Effector memory CD4-positive, alpha-beta T cell (primary cell): ENCODE results near the gene ANKRD12.
"Not testable (repeated sequence)": the region's sequence is repeated elsewhere in the genome, so short reads cannot be mapped to it uniquely, and the experiment has no call there.

Experiments
- DNase-seq, 3 donors: peaks; one replicate each; pipeline ENCODE4 v3.0.0-alpha.2; 2020
- H3K27ac ChIP-seq: 2 replicates; pipeline ENCODE4 v1.7.0; 2013; ENCODE audit warnings: mild to moderate bottlenecking, low read length, moderate library complexity; ENCODE audit not compliant: insufficient read depth, poor library complexity, severe bottlenecking
- H3K27me3 ChIP-seq: replicated peaks from 2 replicates; pipeline ENCODE4 v1.7.0; 2013; ENCODE audit warnings: mild to moderate bottlenecking, low read length; ENCODE audit not compliant: insufficient read depth, control insufficient read depth, poor library complexity, severe bottlenecking
- H3K36me3 ChIP-seq: 2 replicates; pipeline ENCODE4 v1.7.0; 2013; ENCODE audit warnings: mild to moderate bottlenecking, low read length, moderate library complexity; ENCODE audit not compliant: control insufficient read depth, insufficient read depth
- H3K4me1 ChIP-seq: 2 replicates; pipeline ENCODE4 v1.7.0; 2013; ENCODE audit warnings: low read length, mild to moderate bottlenecking; ENCODE audit not compliant: control insufficient read depth, insufficient read depth, poor library complexity, severe bottlenecking
- H3K4me3 ChIP-seq: 2 replicates; pipeline ENCODE4 v1.7.0; 2013; ENCODE audit warnings: low read length, low read depth, mild to moderate bottlenecking; ENCODE audit not compliant: insufficient read depth, poor library complexity, severe bottlenecking
- H3K9me3 ChIP-seq: 2 replicates; pipeline ENCODE4 v1.7.0; 2013; ENCODE audit warnings: mild to moderate bottlenecking, low read length, moderate library complexity; ENCODE audit not compliant: control insufficient read depth
- total RNA-seq, 3 donors: gene quantifications; one replicate each; lab custom pipeline; 2026; lab: John Stamatoyannopoulos, UW

ANKRD12 gene
- total RNA-seq = 262 to 300 (median 282) reads per million in 3 donors

DNA sequence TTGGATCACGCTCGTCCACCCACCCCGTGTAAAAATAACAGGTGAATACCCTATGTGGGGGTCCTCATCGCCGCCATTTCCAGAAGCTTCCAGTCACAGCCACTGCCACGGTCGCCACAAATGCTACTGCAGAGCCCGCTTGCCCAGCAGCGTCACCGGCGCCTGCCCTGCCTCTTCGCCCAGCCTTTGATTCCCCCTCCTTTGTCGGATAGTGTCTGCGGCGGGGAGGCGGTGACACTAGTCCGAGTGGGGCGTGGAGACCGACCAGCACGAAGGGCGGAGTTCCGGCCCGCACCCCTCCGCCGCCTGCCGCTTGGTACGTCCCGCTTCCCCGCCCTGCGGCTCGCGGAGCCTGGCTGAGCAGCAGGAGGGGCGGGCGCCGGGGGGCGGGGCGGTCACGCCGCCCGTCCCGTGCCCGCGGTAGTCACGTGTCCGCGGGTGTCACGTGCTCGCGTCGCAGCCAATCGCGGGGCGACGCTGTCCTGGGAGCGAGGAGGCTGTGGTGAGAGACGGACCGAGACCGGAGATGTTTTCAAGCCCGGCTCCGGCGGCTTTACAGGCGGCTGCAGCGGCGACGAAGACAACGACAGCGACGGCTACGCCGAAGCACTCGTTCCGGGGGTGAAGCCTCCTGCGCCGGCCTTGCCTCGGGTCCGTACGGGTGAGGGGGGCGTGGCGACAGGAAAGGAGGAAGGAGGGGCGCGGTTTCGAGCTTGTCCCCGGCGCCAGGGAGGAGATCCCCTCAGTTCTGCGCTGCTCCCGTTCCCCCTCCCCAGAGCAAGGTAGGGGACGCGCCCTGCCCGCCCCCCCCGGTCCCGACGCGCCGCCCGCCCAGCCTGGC is at the start of gene ANKRD12:
TSS of gene ANKRD12 (plus strand) at position 467 of the 841 bp plus-strand sequence. CDS start 45,652 bp downstream, outside the sequence.
- Histone ChIP-seq H3K9me3 (no peaks in the 10 kb centered on the region), H3K27ac (peak within 1 kb of the TSS; percentile 96), H3K4me3 (peak within 1 kb of the TSS; percentile 88), H3K36me3 (peaks cover 12% of the 10 kb centered on the region), H3K4me1 (peaks cover 21% of the 10 kb centered on the region), H3K27me3 (no peaks in the 10 kb centered on the region)
- peak; percentile 97 to 98 (median 98) for DNase-seq

DNA sequence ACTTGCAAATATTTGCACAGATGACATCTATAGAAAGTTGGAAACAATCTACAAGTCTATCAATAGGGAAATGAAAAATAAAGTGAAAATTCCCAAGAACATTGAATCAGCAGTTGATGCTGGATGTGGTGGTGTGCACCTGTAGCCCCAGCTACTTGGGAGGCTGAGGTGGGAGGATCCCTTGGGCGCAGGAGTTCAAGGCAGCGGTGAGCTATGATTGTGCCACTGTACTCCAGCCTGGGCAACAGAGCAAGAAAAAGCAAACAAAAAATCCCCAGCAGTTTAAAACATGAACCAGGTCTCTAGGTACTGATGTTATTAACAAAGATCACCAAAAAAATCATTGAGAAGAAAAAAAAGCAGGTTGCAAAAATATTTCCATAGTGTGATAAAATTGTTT is 49.4 kb upstream of the ANKRD12 start:
- Histone ChIP-seq H3K27me3 (no peaks in the 10 kb centered on the region), H3K9me3 (no peaks in the 10 kb centered on the region), H3K4me1 (peaks cover 30% of the 10 kb centered on the region), H3K27ac (no peak overlapping the region), H3K4me3 (no peak overlapping the region), H3K36me3 (no peaks in the 10 kb centered on the region)
- no peak for DNase-seq

DNA sequence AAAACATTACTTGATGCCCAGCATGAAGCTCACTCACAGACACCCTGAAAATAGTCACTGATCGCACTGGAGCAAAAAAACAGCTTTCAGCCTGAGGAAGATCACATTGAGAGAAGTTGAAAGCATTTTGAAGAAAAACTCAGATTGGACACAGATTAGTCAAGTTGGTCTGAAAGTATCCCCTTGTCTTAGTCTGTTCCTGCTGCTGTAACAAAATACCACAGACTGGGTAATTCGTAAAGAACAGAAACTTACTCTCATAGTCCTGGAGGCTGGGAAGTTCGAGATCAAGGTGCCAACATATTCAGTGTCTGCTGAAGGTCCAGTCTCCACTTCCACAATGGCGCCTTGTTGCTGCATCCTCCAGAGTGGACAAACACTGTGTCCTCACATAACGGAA is 48.3 kb upstream of the ANKRD12 start:
- Histone ChIP-seq H3K36me3 (no peaks in the 10 kb centered on the region), H3K4me1 (peaks cover 27% of the 10 kb centered on the region), H3K27ac (no peak overlapping the region), H3K27me3 (no peaks in the 10 kb centered on the region), H3K9me3 (no peaks in the 10 kb centered on the region), H3K4me3 (no peak overlapping the region)
- no peak for DNase-seq

DNA sequence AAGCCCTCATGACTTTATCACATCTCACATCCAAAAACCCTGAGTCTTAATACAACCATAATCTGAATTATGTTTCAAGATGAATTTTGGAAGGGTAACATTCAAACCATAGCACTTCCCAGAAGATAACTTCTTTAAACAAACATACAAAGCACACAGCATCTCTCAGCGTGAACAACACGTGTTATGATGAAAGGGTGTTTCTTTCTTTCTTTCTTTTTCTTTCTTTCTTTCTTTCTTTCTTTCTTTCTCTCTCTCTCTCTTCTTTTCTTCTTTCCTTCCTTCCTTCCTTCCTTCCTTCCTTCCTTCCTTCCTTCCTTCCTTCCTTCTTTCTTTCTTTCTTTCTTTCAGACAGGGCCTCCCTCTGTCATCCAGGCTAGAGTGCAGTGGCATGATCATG is 47.9 kb upstream of the ANKRD12 start:
- not testable (repeated sequence) for H3K4me3 ChIP-seq, H3K27me3 ChIP-seq, H3K9me3 ChIP-seq, H3K36me3 ChIP-seq, DNase-seq, H3K27ac ChIP-seq
- peaks cover 22% of the 10 kb centered on the region for H3K4me1 ChIP-seq

DNA sequence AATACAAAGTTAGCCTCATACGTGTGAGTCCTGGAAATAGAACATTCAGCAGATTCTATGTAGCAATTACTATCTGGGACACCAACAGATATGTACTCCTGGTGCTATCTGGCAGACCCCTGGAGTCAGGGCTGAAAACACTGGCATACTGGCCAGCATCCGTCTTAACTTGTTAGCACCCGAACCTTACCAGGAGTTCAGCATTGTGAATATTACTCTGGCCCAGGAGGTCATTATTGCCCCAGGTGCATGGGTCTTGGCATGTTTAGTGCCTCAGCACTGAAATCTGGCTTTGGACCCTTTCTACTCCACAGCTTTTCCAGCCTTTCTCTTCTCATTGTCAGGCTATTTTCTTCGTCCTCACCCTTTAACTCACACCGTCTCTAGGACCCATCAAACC is 46.0 kb upstream of the ANKRD12 start:
- H3K4me1 ChIP-seq = peaks cover 34% of the 10 kb centered on the region
- H3K27ac ChIP-seq = peak overlapping the region; percentile 77
- H3K36me3 ChIP-seq = no peaks in the 10 kb centered on the region
- H3K9me3 ChIP-seq = no peaks in the 10 kb centered on the region
- H3K4me3 ChIP-seq = no peak overlapping the region
- no peaks in the 10 kb centered on the region for H3K27me3 ChIP-seq
- no peak for DNase-seq

DNA sequence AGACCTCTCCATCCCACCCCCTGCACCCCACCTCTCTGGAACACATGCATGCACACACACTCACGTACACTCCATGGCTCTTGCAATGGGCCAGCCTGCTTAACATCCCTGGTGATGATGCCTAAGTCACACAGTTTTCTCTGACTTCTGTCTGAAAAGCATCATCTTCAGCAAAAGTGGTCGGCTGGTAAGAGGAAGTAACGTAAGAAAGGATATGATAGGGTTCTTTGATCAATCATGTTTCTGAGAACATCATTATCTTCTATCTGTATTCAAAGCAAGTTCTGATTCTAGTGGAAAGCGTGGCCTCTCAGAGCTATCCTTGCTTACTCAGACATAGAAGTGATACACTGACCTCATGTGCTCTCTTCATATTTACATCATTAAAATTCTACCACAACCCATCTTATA is 45.5 kb upstream of the ANKRD12 start:
- no peaks in the 10 kb centered on the region for H3K9me3 ChIP-seq
- no peaks in the 10 kb centered on the region for H3K36me3 ChIP-seq
- peak overlapping the region; percentile 77 for H3K27ac ChIP-seq
- H3K4me1 ChIP-seq = peaks cover 38% of the 10 kb centered on the region
- no peaks in the 10 kb centered on the region for H3K27me3 ChIP-seq
- H3K4me3 ChIP-seq = no peak overlapping the region
- DNase-seq = peak; percentile 4 to 29 (median 25)

DNA sequence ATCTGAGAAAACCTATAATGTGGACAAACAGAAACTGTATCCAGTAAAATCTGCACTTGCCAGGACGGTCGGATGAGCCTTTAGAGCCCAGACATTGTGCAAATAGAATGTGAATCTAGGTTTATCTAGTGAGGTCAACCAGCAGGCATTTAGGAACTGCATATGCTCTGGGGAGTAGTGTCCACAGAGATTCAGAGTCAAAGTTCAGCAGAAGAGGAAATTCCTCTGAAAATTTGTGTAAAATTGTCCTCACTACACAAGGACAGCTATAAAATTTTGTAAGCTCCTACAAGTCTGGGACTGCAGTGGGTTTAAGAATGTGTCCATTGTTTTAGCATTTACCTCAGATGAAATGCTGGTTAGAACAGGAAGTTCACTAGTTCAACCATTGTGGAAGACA is 43.9 kb upstream of the ANKRD12 start:
- Histone ChIP-seq H3K27ac (no peak overlapping the region), H3K9me3 (no peaks in the 10 kb centered on the region), H3K4me3 (no peak overlapping the region), H3K27me3 (no peaks in the 10 kb centered on the region), H3K36me3 (no peaks in the 10 kb centered on the region), H3K4me1 (peaks cover 39% of the 10 kb centered on the region)
- DNase-seq = no peak

DNA sequence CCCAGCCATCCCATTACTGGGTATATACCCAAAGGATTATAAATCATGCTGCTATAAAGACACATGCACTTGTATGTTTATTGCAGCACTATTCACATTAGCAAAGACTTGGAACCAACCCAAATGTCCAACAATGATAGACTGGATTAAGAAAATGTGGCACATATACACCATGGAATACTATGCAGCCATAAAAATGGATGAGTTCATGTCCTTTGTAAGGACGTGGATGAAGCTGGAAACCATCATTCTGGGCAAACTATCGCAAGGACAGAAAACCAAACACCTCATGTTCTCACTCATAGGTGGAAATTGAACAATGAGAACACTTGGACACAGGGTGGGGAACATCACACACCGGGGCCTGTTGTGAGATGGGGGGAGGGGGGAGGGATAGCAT is 43.5 kb upstream of the ANKRD12 start:
- not testable (repeated sequence) for H3K4me3 ChIP-seq, H3K27ac ChIP-seq, H3K9me3 ChIP-seq, DNase-seq, H3K36me3 ChIP-seq, H3K27me3 ChIP-seq
- peaks cover 37% of the 10 kb centered on the region for H3K4me1 ChIP-seq

DNA sequence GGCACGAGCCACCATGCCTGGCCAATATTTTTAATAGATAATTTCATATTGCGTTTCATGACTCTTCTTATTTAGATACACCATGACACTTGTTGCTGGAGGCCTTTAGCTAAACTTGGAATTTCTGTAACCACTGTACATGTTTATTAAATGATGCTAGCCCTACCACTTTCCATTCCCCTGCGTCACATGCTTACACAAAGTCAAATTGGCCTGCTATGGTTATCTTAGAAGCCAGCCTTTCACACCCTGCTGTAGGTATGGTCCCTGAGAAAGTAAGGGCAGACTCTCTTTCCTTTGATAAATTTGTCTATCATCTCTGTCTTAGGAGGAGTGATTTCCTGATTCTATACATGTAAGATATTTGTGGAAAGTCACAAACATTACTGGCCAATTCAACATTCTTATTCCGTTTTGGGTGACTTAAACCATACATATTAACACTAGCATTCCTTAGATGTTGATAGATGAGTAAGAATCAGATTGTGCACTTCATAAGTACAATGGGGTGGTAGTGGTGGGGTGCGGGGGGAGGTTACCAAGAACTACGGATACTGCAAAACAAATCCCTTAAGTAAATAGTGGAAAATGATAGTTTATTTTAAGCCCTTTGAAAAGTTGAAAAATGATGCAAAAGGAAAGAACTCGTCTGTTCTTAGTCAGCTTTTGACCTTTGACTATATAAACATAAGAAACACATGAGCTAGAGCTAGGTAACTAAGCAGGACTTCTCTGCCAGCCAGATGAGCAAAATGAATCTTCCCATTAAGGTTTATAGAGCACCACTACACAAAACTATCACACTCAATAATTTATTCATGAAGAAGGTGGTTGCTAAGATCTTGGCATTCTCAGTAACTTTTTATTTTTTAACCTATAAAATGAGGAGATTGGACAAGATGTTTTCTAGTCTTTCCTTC is 42.0 kb upstream of the ANKRD12 start:
- Histone ChIP-seq H3K36me3 (no peaks in the 10 kb centered on the region), H3K4me1 (peaks cover 33% of the 10 kb centered on the region), H3K9me3 (no peaks in the 10 kb centered on the region), H3K4me3 (no peak overlapping the region), H3K27me3 (no peaks in the 10 kb centered on the region), H3K27ac (peak overlapping the region; percentile 67)
- DNase-seq = no peak
